Common myeloid progenitor, CD34-positive (primary cell): ENCODE measurements around the gene PLOD2.

Experiments used
- CTCF ChIA-PET: fragments of 350-600 bp; sonication (Branson Sonifier 250); formaldehyde crosslinking; loops from one replicate; lab custom pipeline; 2021; ENCODE audit warnings: antibody characterized with exemption; lab: Charles Lee
- POLR2A ChIA-PET: fragments of 350-600 bp; sonication (Branson Sonifier 250); formaldehyde crosslinking; loops from one replicate; lab custom pipeline; 2021; ENCODE audit warnings: antibody characterized with exemption; lab: Charles Lee
- DNase-seq, 3 donors: peaks; one replicate each; pipeline versions ENCODE4 v3.0.0 to v3.0.0-alpha.2; 2013
- H3K27ac ChIP-seq, 2 experiments: 1 replicate in 1 of 2; 2 replicates in 1 of 2; pipeline ENCODE4 v1.7.0; 2013; ENCODE audit warnings: inconsistent platforms in 2 of 2, low read length in 2 of 2, mild to moderate bottlenecking in 2 of 2, low read depth in 1 of 2, moderate library complexity in 1 of 2; ENCODE audit not compliant: severe bottlenecking in 2 of 2, insufficient read depth in 1 of 2, poor library complexity in 1 of 2
- H3K27me3 ChIP-seq, 5 experiments: replicated peaks in 2 of 5; 1 replicate in 3 of 5; 2 replicates in 2 of 5; pipeline versions ENCODE4 v1.6.1 to v1.7.0; 2013; ENCODE audit warnings: low read length in 4 of 5, mild to moderate bottlenecking in 2 of 5, moderate library complexity in 2 of 5, inconsistent platforms in 1 of 5; ENCODE audit not compliant: insufficient read depth in 5 of 5, control insufficient read depth in 4 of 5
- H3K36me3 ChIP-seq, 4 experiments: 1 replicate in 2 of 4; 2 replicates in 2 of 4; pipeline versions ENCODE4 v1.6.1 to v1.7.0; 2013; ENCODE audit warnings: low read length in 3 of 4, control low read depth in 1 of 4, mild to moderate bottlenecking in 1 of 4; ENCODE audit not compliant: control insufficient read depth in 4 of 4, insufficient read depth in 4 of 4
- H3K4me1 ChIP-seq, 4 experiments: 1 replicate in 3 of 4; 2 replicates in 1 of 4; pipeline versions ENCODE4 v1.6.1 to v1.7.1; 2013; ENCODE audit warnings: low read length in 3 of 4, mild to moderate bottlenecking in 3 of 4, control low read depth in 1 of 4, inconsistent platforms in 1 of 4, moderate library complexity in 1 of 4; ENCODE audit not compliant: control insufficient read depth in 4 of 4, insufficient read depth in 4 of 4; ENCODE audit errors: control extremely low read depth in 1 of 4
- H3K4me3 ChIP-seq, 7 experiments: 1 replicate in 4 of 7; 2 replicates in 3 of 7; pipeline versions ENCODE4 v1.5.1 to v1.7.0; 2013; ENCODE audit warnings: mild to moderate bottlenecking in 7 of 7, low read length in 6 of 7, moderate library complexity in 6 of 7, inconsistent platforms in 2 of 7, low read depth in 2 of 7, control low read depth in 1 of 7; ENCODE audit not compliant: insufficient read depth in 4 of 7, control insufficient read depth in 1 of 7; ENCODE audit errors: extremely low read depth in 1 of 7
- H3K9me3 ChIP-seq, 5 experiments: 1 replicate in 4 of 5; 2 replicates in 1 of 5; pipeline versions ENCODE4 v1.6.1 to v1.7.1; 2013; ENCODE audit warnings: low read length in 4 of 5, mild to moderate bottlenecking in 2 of 5, inconsistent platforms in 1 of 5, low read depth in 1 of 5, moderate library complexity in 1 of 5; ENCODE audit not compliant: control insufficient read depth in 4 of 5, insufficient read depth in 2 of 5; ENCODE audit errors: control extremely low read depth in 1 of 5
- WGBS: methylation state at CpG from one replicate; pipeline ENCODE4 v1.1.5; 2013; ENCODE audit not compliant: insufficient coverage; 5-methylcytosine and 5-hydroxymethylcytosine counted together

Gene PLOD2

GRCh38 chr3:146044046-146044445 is 116.9 kb downstream of the PLOD2 start:
- ChIA-PET POLR2A (no interaction called here), CTCF (no interaction called here)
- peaks cover 0 to 2% (median 0%) of the 10 kb centered on the region in 4 experiments for H3K4me1 ChIP-seq
- no peak for DNase-seq
- H3K9me3 ChIP-seq = peaks cover 0 to 1% (median 0%) of the 10 kb centered on the region in 5 experiments
- H3K27me3 ChIP-seq = no peaks in the 10 kb centered on the region
- H3K4me3 ChIP-seq = no peak overlapping the region
- no peak overlapping the region for H3K27ac ChIP-seq
- H3K36me3 ChIP-seq = no peaks in the 10 kb centered on the region

GRCh38 chr3:146040630-146041029 is 120.4 kb downstream of the PLOD2 start:
- ChIA-PET CTCF (no interaction called here), POLR2A (no interaction called here)
- no peak for DNase-seq

GRCh38 chr3:146037697-146038096 is 123.3 kb downstream of the PLOD2 start:
- H3K27ac ChIP-seq = no peak overlapping the region
- H3K9me3 ChIP-seq = peaks cover 0 to 1% (median 0%) of the 10 kb centered on the region in 5 experiments
- ChIA-PET CTCF (no interaction called here), POLR2A (no interaction called here)
- WGBS = 93% methylated on average over 5 of the region's 5 CpGs
- no peaks in the 10 kb centered on the region for H3K27me3 ChIP-seq
- no peak overlapping the region for H3K4me3 ChIP-seq
- no peak for DNase-seq
- no peaks in the 10 kb centered on the region for H3K36me3 ChIP-seq
- H3K4me1 ChIP-seq = no peaks in the 10 kb centered on the region

More at GRCh38 chr3:146040630-146041029, 120.4 kb downstream of the PLOD2 start:
- H3K9me3 ChIP-seq = peaks cover 0 to 1% (median 0%) of the 10 kb centered on the region in 5 experiments
- no peak overlapping the region for H3K27ac ChIP-seq
- no peaks in the 10 kb centered on the region for H3K36me3 ChIP-seq
- H3K4me1 ChIP-seq = peaks cover 0 to under 1% (median 0%) of the 10 kb centered on the region in 4 experiments
- no peaks in the 10 kb centered on the region for H3K27me3 ChIP-seq
- no peak overlapping the region for H3K4me3 ChIP-seq

GRCh38 chr3:146036281-146036680 is 124.7 kb downstream of the PLOD2 start:
- Histone ChIP-seq H3K4me1 (no peaks in the 10 kb centered on the region), H3K27ac (no peak overlapping the region), H3K27me3 (no peaks in the 10 kb centered on the region), H3K9me3 (peaks cover 0 to under 1% (median 0%) of the 10 kb centered on the region in 5 experiments), H3K4me3 (no peak overlapping the region), H3K36me3 (no peaks in the 10 kb centered on the region)
- no peak for DNase-seq
- WGBS = no CpG with 5 or more reads among the region's 1 CpG
- CTCF ChIA-PET = no interaction called here
- POLR2A ChIA-PET = no interaction called here

GRCh38 chr3:146035366-146035765 is 125.6 kb downstream of the PLOD2 start:
- WGBS = 93% methylated on average over 2 of the region's 5 CpGs
- H3K9me3 ChIP-seq = no peaks in the 10 kb centered on the region
- H3K4me3 ChIP-seq = no peak overlapping the region
- no peaks in the 10 kb centered on the region for H3K36me3 ChIP-seq
- H3K4me1 ChIP-seq = no peaks in the 10 kb centered on the region
- peak in 2 of 3 donors; percentile 4 to 7 for DNase-seq
- H3K27me3 ChIP-seq = no peaks in the 10 kb centered on the region
- POLR2A ChIA-PET = no interaction called here
- no peak overlapping the region for H3K27ac ChIP-seq
- CTCF ChIA-PET = no interaction called here

- ChIA-PET POLR2A (no interaction called here), CTCF (no interaction called here)
- Histone ChIP-seq H3K27ac (no peak overlapping the region), H3K27me3 (no peaks in the 10 kb centered on the region), H3K4me1 (no peaks in the 10 kb centered on the region), H3K4me3 (no peak overlapping the region), H3K9me3 (peaks cover 0 to 2% (median 0%) of the 10 kb centered on the region in 5 experiments), H3K36me3 (no peaks in the 10 kb centered on the region)
- no peak for DNase-seq
Measured at GRCh38 chr3:146033950-146034349, 127.0 kb downstream of the PLOD2 start.

GRCh38 chr3:146026547-146026946 is 134.4 kb downstream of the PLOD2 start:
- DNase-seq = no peak
- Histone ChIP-seq H3K4me3 (no peak overlapping the region), H3K36me3 (no peaks in the 10 kb centered on the region), H3K4me1 (no peaks in the 10 kb centered on the region), H3K27me3 (no peaks in the 10 kb centered on the region), H3K9me3 (peaks cover 0 to 2% (median 0%) of the 10 kb centered on the region in 5 experiments), H3K27ac (no peak overlapping the region)
- ChIA-PET CTCF (interaction anchor here (0.6 to 1.2 kb wide), 2 partner anchors 29 to 785 kb away, joined by 3 to 4 read pairs; no protein-coding TSS in a partner anchor), POLR2A (no interaction called here)
- no CpG with 5 or more reads among the region's 1 CpG for WGBS
